Psoas muscle (tissue), 8 donors: ENCODE results near the gene PTPRA. TPM values are rescaled to one million over a fixed set of nuclear protein-coding genes. Genes with fewer than 3 reads are reported as not detected.
"Not testable (repeated sequence)": the region's sequence is repeated elsewhere in the genome, so short reads cannot be mapped to it uniquely, and the experiment has no call there.

Experiments used
- ATAC-seq, 4 donors: fragments of 200-7000 bp; cut with Tn5 transposase; one replicate each; pipeline ENCODE4 v1.9.1; 2020; ENCODE audit warnings: moderate library complexity in 3 of 4, mild to moderate bottlenecking in 2 of 4
- DNase-seq, 2 donors: peaks; one replicate each; pipeline ENCODE4 v3.0.0-alpha.2; 2020
- H3K27ac ChIP-seq: fragments of 200-600 bp; one replicate; pipeline ENCODE4 v1.8.0; 2022
- H3K27me3 ChIP-seq, 3 donors: fragments of 200-600 bp in 1 of 3; one replicate each; pipeline versions ENCODE4 v1.6.1 to v1.8.0; 2013 to 2022; ENCODE audit warnings: low read length in 2 of 3, mild to moderate bottlenecking in 2 of 3, moderate library complexity in 1 of 3; ENCODE audit not compliant: insufficient read depth in 3 of 3
- H3K36me3 ChIP-seq, 2 donors: fragments of 200-600 bp in 1 of 2; one replicate each; pipeline versions ENCODE4 v1.6.1 to v1.8.0; 2013 to 2022; ENCODE audit warnings: low read depth in 1 of 2, mild to moderate bottlenecking in 1 of 2, moderate library complexity in 1 of 2; ENCODE audit not compliant: insufficient read depth in 1 of 2
- H3K4me1 ChIP-seq: fragments of 200-600 bp; one replicate; pipeline ENCODE4 v1.8.0; 2022
- H3K4me3 ChIP-seq: fragments of 200-600 bp; one replicate; pipeline ENCODE4 v1.8.0; 2022; ENCODE audit warnings: mild to moderate bottlenecking
- H3K9me3 ChIP-seq: fragments of 200-600 bp; one replicate; pipeline ENCODE4 v1.8.0; 2022
- CTCF ChIP-seq: fragments of 200-600 bp; IDR thresholded peaks from one replicate; pipeline ENCODE4 v1.8.0; 2022; ENCODE audit warnings: antibody characterized with exemption
- WGBS, 3 donors: extraction: QIAGEN DNeasy Blood & Tissue Kit; methylation state at CpG; one replicate each; pipeline versions ENCODE4 v1.1.6 to v1.1.7; 2013; 5-methylcytosine and 5-hydroxymethylcytosine counted together
- intact Hi-C, 2 donors: fragments of 100-400 bp; cut with DNase I; formaldehyde crosslinking; loops; one replicate each; pipeline versions ENCODE4 v1.11.0 to v1.14.2; 2022
- polyA plus RNA-seq, 3 donors: library from polyadenylated mRNA; stranded (reverse); fragments of 200-250 nt; gene quantifications; one replicate each; pipeline ENCODE4 v1.2.3, GENCODE V29; 2013
- total RNA-seq, 4 donors: library from RNA; stranded (reverse); fragmentation: NEBNext Ultra II Directional in 2 of 4; extraction: Animal tissue kit (Norgen Biotek cat#: 25700) in 2 of 4; gene quantifications; one replicate each; pipeline versions ENCODE4 v1.2.1 to v1.2.4, GENCODE V29; 2021 to 2023
- donor health status: healthy with polysubstance abuse.
- donor health status: DM: no; HTN: no; CAD: no; lungs with moderate emphysema.
- donor health status: Bipolar disorder and iron deficiency.
- donor health status: healthy.
- donor health status: DM: yes; HTN: yes; CAD: no.
- donor health status: DM: no; HTN: no; CAD: no.
- donor health status: DM: no; HTN: no; CAD: no.
- donor health status: DM: yes; HTN: yes; CAD: no.

Gene PTPRA
- total and polyA plus RNA-seq, 7 donors, result 7.6 to 19.9 (median 15.0) TPM

GRCh38 chr20:2889797-2890196 is 16.5 kb downstream of the PTPRA start:
- Histone ChIP-seq H3K27me3 (no peaks in the 10 kb centered on the region), H3K4me1 (peaks cover 38% of the 10 kb centered on the region), H3K27ac (no peak overlapping the region), H3K9me3 (no peaks in the 10 kb centered on the region), H3K36me3 (no peaks in the 10 kb centered on the region), H3K4me3 (no peak overlapping the region)
- 85 to 97% (median 86%) methylated on average over 3 of the region's 3 CpGs for WGBS, 3 donors
- ATAC-seq, result no peak
- no peak for TF ChIP-seq CTCF
- DNase-seq, result no peak
- intact Hi-C loops, result no loop called here

GRCh38 chr20:2890742-2891141 is 17.5 kb downstream of the PTPRA start:
- H3K27ac ChIP-seq, result peak overlapping the region; percentile 56
- no peaks in the 10 kb centered on the region for H3K36me3 ChIP-seq
- no peaks in the 10 kb centered on the region for H3K9me3 ChIP-seq
- ATAC-seq (peak; percentile 62 to 89 (median 86)), DNase-seq (no peak)
- intact Hi-C loops, result no loop called here
- no peak for TF ChIP-seq CTCF
- H3K4me3 ChIP-seq, result no peak overlapping the region
- WGBS, 3 donors, result 19 to 24% (median 21%) methylated on average over 2 of the region's 2 CpGs
- H3K4me1 ChIP-seq, result peaks cover 38% of the 10 kb centered on the region
- H3K27me3 ChIP-seq, result no peaks in the 10 kb centered on the region

- H3K4me3 ChIP-seq, result no peak overlapping the region
- no peaks in the 10 kb centered on the region for H3K36me3 ChIP-seq
- no peaks in the 10 kb centered on the region for H3K9me3 ChIP-seq
- DNase-seq, result no peak
- H3K27me3 ChIP-seq, result no peaks in the 10 kb centered on the region
- WGBS, 3 donors, result 74 to 82% (median 76%) methylated on average over 2 of the region's 2 CpGs
- no peak for ATAC-seq
- intact Hi-C loops, result no loop called here
- H3K27ac ChIP-seq, result peak overlapping the region; percentile 56
- TF ChIP-seq CTCF, result no peak
- H3K4me1 ChIP-seq, result peaks cover 38% of the 10 kb centered on the region
These were observed 18.1 kb downstream of the PTPRA start for GRCh38 chr20:2891343-2891742.

GRCh38 chr20:2892376-2892775 is 19.1 kb downstream of the PTPRA start:
- intact Hi-C loops, result no loop called here
- H3K27ac ChIP-seq, result no peak overlapping the region
- TF ChIP-seq CTCF, result no peak

GRCh38 chr20:2894221-2894620 is 20.9 kb downstream of the PTPRA start:
- intact Hi-C loops, result no loop called here
- no peaks in the 10 kb centered on the region for H3K9me3 ChIP-seq
- no peak for DNase-seq
- H3K4me3 ChIP-seq, result no peak overlapping the region
- H3K36me3 ChIP-seq, result no peaks in the 10 kb centered on the region
- no peak overlapping the region for H3K27ac ChIP-seq
- no peak for ATAC-seq
- peaks cover 27% of the 10 kb centered on the region for H3K4me1 ChIP-seq
- no peaks in the 10 kb centered on the region for H3K27me3 ChIP-seq
- TF ChIP-seq CTCF, result no peak
- 85 to 92% (median 90%) methylated on average over 2 of the region's 2 CpGs for WGBS, 3 donors

More at GRCh38 chr20:2892376-2892775, 19.1 kb downstream of the PTPRA start:
- Histone ChIP-seq H3K9me3 (no peaks in the 10 kb centered on the region), H3K4me3 (no peak overlapping the region), H3K4me1 (peaks cover 32% of the 10 kb centered on the region), H3K36me3 (no peaks in the 10 kb centered on the region), H3K27me3 (no peaks in the 10 kb centered on the region)
- ATAC-seq (peak in 3 of 4 donors; percentile 67 to 72 (median 68)), DNase-seq (no peak)
- 66 to 92% (median 74%) methylated on average over 3 of the region's 3 CpGs for WGBS, 3 donors

GRCh38 chr20:2895154-2895553 is 21.9 kb downstream of the PTPRA start:
- 99 to 100% (median 99%) methylated on average over 3 of the region's 3 CpGs for WGBS, 3 donors
- ATAC-seq, H3K27me3 ChIP-seq, H3K36me3 ChIP-seq, H3K4me3 ChIP-seq, intact Hi-C loops, H3K27ac ChIP-seq, DNase-seq, H3K9me3 ChIP-seq: not testable (repeated sequence)
- peaks cover 26% of the 10 kb centered on the region for H3K4me1 ChIP-seq
